H1 (cell line): ENCODE measurements around the gene TMEM30A.

ENCODE experiments used
- CREB1 ChIP-seq: IDR thresholded peaks from 2 replicates; pipeline ENCODE4 v1.6.1; 2012; ENCODE audit warnings: inconsistent platforms
- POLR2AphosphoS5 ChIP-seq: IDR thresholded peaks from 2 replicates; pipeline ENCODE4 v1.6.1; 2011; ENCODE audit warnings: low read depth, low read length
- RFX5 ChIP-seq: IDR thresholded peaks from 2 replicates; pipeline ENCODE4 v1.6.1; 2011; ENCODE audit warnings: low read depth, low read length, improper control_type of control experiment, borderline replicate concordance
- TCF12 ChIP-seq: IDR thresholded peaks from 2 replicates; pipeline ENCODE4 v1.6.1; 2011; ENCODE audit warnings: low read depth, mild to moderate bottlenecking, low read length
- TF ChIP-seq, protein P1 (sequence below): IDR thresholded peaks from 2 replicates; pipeline ENCODE4 v1.6.1; 2012; ENCODE audit warnings: inconsistent platforms
- TF ChIP-seq, protein P2 (sequence below): IDR thresholded peaks from 2 replicates; pipeline ENCODE4 v1.6.1; 2012; ENCODE audit warnings: inconsistent platforms
- TF ChIP-seq, protein P3 (sequence below): IDR thresholded peaks from 2 replicates; pipeline ENCODE4 v1.6.1; 2011; ENCODE audit warnings: low read depth, mild to moderate bottlenecking, low read length; ENCODE audit not compliant: insufficient read depth

DNA sequence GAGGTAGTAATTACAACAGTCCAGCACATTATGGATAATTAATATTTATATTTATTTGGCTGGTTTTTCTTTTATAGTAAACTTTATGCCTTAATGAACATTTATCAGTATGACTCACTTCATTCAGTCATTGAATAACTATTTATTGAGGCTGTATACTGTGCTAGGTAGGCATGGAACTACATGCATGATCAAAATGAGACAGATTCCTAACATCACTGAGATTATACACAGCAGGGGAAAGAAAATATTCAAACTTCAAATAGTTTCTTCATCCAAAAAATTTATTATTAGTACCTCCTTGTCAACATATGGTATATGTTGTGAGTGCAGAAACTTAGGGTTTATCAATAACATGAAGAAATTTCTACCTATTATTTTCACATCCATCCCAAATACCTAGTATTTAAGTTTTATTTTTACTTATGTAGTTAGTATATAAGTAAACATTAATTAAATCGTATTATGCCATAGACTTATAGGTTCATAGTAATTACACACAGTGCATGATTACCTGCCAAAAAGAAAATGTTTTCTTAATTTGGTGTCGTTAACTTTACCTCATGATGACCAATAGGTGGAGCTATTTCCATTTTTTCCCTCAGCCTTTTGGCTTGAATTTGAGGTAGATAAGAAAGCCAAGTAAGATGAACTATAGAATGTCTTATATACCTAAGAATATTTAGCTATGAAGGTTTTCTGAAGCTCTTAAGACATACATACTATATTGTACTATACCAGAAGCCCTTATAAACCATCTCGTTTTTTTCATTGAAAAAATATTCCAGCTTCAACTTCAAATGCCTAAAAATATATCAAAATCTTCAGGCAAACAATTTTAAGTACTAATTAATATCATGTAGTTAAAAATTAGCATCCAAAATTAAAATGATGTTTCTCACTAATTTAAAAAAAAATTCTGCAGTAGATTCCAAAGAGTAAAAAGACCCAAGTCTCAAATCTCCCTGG is 12.5 kb upstream of the TMEM30A start:
- TF ChIP-seq POLR2AphosphoS5: no peak
- TF ChIP-seq RFX5: no peak
- TF ChIP-seq CREB1: no peak
- TF ChIP-seq, protein P1, sequence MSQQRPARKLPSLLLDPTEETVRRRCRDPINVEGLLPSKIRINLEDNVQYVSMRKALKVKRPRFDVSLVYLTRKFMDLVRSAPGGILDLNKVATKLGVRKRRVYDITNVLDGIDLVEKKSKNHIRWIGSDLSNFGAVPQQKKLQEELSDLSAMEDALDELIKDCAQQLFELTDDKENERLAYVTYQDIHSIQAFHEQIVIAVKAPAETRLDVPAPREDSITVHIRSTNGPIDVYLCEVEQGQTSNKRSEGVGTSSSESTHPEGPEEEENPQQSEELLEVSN: no peak
- TF ChIP-seq, protein P2, sequence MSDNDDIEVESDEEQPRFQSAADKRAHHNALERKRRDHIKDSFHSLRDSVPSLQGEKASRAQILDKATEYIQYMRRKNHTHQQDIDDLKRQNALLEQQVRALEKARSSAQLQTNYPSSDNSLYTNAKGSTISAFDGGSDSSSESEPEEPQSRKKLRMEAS: no peak
- no peak for TF ChIP-seq TCF12
- TF ChIP-seq, protein P3, sequence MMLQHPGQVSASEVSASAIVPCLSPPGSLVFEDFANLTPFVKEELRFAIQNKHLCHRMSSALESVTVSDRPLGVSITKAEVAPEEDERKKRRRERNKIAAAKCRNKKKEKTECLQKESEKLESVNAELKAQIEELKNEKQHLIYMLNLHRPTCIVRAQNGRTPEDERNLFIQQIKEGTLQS: no peak
